GM19438 (cell line): ENCODE data around the gene LCMT2.

Experiments
- ATAC-seq: cut with Tn5 transposase; IDR thresholded peaks from one replicate; pipeline ENCODE4 v1.9.1; 2021; ENCODE audit warnings: low read depth; ENCODE audit not compliant: unreplicated experiment

The LCMT2 gene

GRCh38 chr15:43276563-43277200 is 53.7 kb downstream of the LCMT2 start:
- ATAC-seq, result no peak

- ATAC-seq, result no peak
Observed at GRCh38 chr15:43275740-43276562, 54.4 kb downstream of the LCMT2 start.

- no peak for ATAC-seq
Observed at GRCh38 chr15:43274136-43274535, 56.2 kb downstream of the LCMT2 start.
